SK-N-SH treated with all-trans-retinoic acid at 6 μM for 48 hours (cell line): ENCODE results near the gene TMEM229B.

Experiments
- ATAC-seq: fragments of 200-7000 bp; cut with Tn5 transposase; 3 replicates; pipeline ENCODE4 v1.9.1; 2020; ENCODE audit warnings: mild to moderate bottlenecking, moderate library complexity
- ARNTL ChIP-seq: fragments of 450-650 bp; formaldehyde crosslinking; IDR thresholded peaks from 2 replicates; pipeline ENCODE4 v1.5.0; 2020; ENCODE audit warnings: low read depth, mild to moderate bottlenecking, moderate library complexity, borderline replicate concordance
- BACH2 ChIP-seq: fragments of 250-450 bp; sonication (Bioruptor Pico); IDR thresholded peaks from 2 replicates; pipeline ENCODE4 v1.9.0; 2021; ENCODE audit warnings: mild to moderate bottlenecking, borderline replicate concordance
- CSDC2 ChIP-seq: fragments of 250-450 bp; sonication (Bioruptor Pico); IDR thresholded peaks from 2 replicates; pipeline ENCODE4 v1.5.0; 2020; ENCODE audit warnings: mild to moderate bottlenecking, moderate library complexity
- ESRRG ChIP-seq: fragments of 250-450 bp; sonication (Bioruptor Pico); IDR thresholded peaks from 2 replicates; pipeline ENCODE4 v1.6.1; 2021; ENCODE audit warnings: mild to moderate bottlenecking
- GLIS3 ChIP-seq: fragments of 250-450 bp; sonication (Bioruptor Pico); IDR thresholded peaks from 2 replicates; pipeline ENCODE4 v1.5.0; 2020; ENCODE audit warnings: mild to moderate bottlenecking, moderate library complexity
- ISL1 ChIP-seq: fragments of 250-450 bp; sonication (Bioruptor Pico); IDR thresholded peaks from 2 replicates; pipeline ENCODE4 v2.1.2; 2022; ENCODE audit warnings: mild to moderate bottlenecking, moderate library complexity
- OSR1 ChIP-seq: fragments of 250-450 bp; sonication (Bioruptor Pico); IDR thresholded peaks from 2 replicates; pipeline ENCODE4 v1.8.0; 2022; ENCODE audit warnings: moderate library complexity, mild to moderate bottlenecking, inconsistent platforms
- PPARA ChIP-seq: fragments of 250-450 bp; sonication (Bioruptor Pico); IDR thresholded peaks from 2 replicates; pipeline ENCODE4 v1.5.0; 2020; ENCODE audit warnings: mild to moderate bottlenecking, borderline replicate concordance
- RARB ChIP-seq: fragments of 250-450 bp; sonication (Bioruptor Pico); IDR thresholded peaks from 2 replicates; pipeline ENCODE4 v1.8.0; 2021; ENCODE audit warnings: mild to moderate bottlenecking, moderate library complexity
- TCF4 ChIP-seq: fragments of 250-450 bp; sonication (Bioruptor Pico); IDR thresholded peaks from 2 replicates; pipeline ENCODE4 v1.8.0; 2021; ENCODE audit warnings: mild to moderate bottlenecking, moderate library complexity, borderline replicate concordance
- TOX ChIP-seq: fragments of 250-450 bp; sonication (Bioruptor Pico); IDR thresholded peaks from 2 replicates; pipeline ENCODE4 v1.8.0; 2021; ENCODE audit warnings: mild to moderate bottlenecking, moderate library complexity, borderline replicate concordance
- ZFP3 ChIP-seq: fragments of 250-450 bp; sonication (Bioruptor Pico); IDR thresholded peaks from 2 replicates; pipeline ENCODE4 v1.5.0; 2020; ENCODE audit warnings: mild to moderate bottlenecking, moderate library complexity
- ZFP30 ChIP-seq: fragments of 450-650 bp; formaldehyde crosslinking; IDR thresholded peaks from 2 replicates; pipeline ENCODE4 v1.5.0; 2022; ENCODE audit warnings: mild to moderate bottlenecking, moderate library complexity
- ZNF565 ChIP-seq: fragments of 450-650 bp; formaldehyde crosslinking; conservative IDR thresholded peaks from 2 replicates; pipeline ENCODE4 v1.5.0; 2020; ENCODE audit warnings: low read depth, mild to moderate bottlenecking, moderate library complexity
- ZNF70 ChIP-seq: fragments of 450-650 bp; formaldehyde crosslinking; IDR thresholded peaks from 2 replicates; pipeline ENCODE4 v1.5.0; 2020; ENCODE audit warnings: mild to moderate bottlenecking, moderate library complexity
- TF ChIP-seq, protein P1 (sequence below): fragments of 250-450 bp; sonication (Bioruptor Pico); IDR thresholded peaks from 2 replicates; pipeline ENCODE4 v1.8.0; 2020; ENCODE audit warnings: mild to moderate bottlenecking, moderate library complexity, borderline replicate concordance
- TF ChIP-seq, protein P2 (sequence below): fragments of 250-450 bp; sonication (Bioruptor Pico); IDR thresholded peaks from 2 replicates; pipeline ENCODE4 v1.5.1; 2021; ENCODE audit warnings: mild to moderate bottlenecking, moderate library complexity
- TF ChIP-seq, protein P3 (sequence below): fragments of 250-450 bp; sonication (Bioruptor Pico); IDR thresholded peaks from 2 replicates; pipeline ENCODE4 v1.5.1; 2020; ENCODE audit warnings: low read depth, mild to moderate bottlenecking, moderate library complexity
- TF ChIP-seq, protein P4 (sequence below): fragments of 250-450 bp; sonication (Bioruptor Pico); IDR thresholded peaks from 2 replicates; pipeline ENCODE4 v1.8.0; 2021; ENCODE audit warnings: low read depth, mild to moderate bottlenecking, moderate library complexity, borderline replicate concordance
- TF ChIP-seq, protein P5 (sequence below): fragments of 250-450 bp; sonication (Bioruptor Pico); IDR thresholded peaks from 2 replicates; pipeline ENCODE4 v1.5.0; 2020; ENCODE audit warnings: mild to moderate bottlenecking, moderate library complexity

Gene TMEM229B

DNA sequence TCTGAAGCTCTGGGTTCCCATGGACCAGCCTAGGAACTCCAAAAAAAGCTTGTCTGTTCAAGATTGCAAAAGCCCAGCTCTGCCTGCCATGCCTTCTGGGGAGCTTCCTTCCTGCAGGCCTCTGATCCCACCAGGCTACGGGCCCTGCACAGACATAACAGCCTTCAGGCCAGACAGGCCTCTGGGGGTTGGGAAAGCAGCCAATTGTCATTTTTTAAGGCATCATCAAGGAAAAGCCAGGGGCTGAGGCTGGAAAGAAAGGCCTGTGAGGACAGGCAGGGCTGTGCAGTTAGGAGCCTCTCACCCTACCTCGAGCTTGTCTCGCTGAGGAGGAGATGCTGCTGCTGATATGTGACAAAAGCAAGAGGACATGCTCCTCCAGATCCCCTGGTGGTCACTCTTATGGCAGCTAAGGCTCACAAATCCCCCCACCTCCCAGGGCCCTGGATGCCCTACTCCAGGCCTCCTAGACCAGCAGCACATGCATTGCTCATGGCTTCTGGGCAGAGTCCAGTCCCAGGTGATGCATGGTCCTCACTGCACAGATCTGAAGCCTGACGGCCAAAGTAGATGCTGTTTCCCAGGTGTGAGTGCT lies 2.9 kb downstream of the TMEM229B start:
- TF ChIP-seq ZFP3 (CRISPR knock-in tag) (no peak), ZNF70 (CRISPR knock-in tag) (no peak), PPARA (CRISPR knock-in tag) (no peak), ARNTL (no peak), GLIS3 (no peak), ISL1 (CRISPR knock-in tag) (no peak)
- TF ChIP-seq, protein P1, sequence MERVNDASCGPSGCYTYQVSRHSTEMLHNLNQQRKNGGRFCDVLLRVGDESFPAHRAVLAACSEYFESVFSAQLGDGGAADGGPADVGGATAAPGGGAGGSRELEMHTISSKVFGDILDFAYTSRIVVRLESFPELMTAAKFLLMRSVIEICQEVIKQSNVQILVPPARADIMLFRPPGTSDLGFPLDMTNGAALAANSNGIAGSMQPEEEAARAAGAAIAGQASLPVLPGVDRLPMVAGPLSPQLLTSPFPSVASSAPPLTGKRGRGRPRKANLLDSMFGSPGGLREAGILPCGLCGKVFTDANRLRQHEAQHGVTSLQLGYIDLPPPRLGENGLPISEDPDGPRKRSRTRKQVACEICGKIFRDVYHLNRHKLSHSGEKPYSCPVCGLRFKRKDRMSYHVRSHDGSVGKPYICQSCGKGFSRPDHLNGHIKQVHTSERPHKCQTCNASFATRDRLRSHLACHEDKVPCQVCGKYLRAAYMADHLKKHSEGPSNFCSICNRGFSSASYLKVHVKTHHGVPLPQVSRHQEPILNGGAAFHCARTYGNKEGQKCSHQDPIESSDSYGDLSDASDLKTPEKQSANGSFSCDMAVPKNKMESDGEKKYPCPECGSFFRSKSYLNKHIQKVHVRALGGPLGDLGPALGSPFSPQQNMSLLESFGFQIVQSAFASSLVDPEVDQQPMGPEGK (CRISPR knock-in tag), result no peak
- TF ChIP-seq, all 23 proteins: peak for 0
- ATAC-seq, result no peak

DNA sequence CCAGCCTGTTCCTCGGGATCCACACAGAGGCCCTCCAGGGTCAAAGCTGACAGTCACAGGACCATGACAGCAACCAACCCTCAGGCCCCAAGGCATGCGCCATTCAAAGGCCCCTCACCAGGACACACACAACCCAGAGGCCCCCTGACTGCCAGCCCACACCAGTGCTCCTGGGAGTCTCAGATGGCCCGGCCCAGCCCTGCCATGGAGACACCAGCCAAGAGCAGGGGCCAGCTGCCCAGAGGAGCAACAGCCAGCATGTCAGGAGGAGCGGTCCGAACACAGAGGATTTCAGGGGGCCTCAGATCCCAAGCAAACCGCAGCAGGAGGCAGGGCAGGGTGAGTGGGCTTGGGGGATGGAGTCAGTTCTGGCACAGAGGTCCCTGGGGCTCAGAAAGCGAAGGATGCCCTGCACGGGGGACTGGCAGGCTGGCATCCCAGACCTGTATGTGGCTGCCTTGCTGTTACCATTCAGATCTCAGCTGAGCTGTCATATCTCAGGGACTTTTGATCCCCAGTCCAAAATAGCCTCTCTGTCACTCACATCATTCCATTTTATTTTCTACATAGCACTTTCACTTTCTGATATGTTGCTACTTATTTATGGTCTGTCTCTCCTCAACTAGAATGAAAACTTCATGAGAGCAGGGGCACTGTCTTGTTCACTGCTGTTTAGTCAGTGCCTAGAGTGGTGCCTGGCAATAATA lies 4.8 kb downstream of the TMEM229B start:
- TF ChIP-seq OSR1 (no peak), ESRRG (CRISPR knock-in tag) (no peak), BACH2 (CRISPR knock-in tag) (no peak), RARB (no peak)
- TF ChIP-seq, protein P1 (CRISPR knock-in tag), result no peak
- TF ChIP-seq, protein P2, sequence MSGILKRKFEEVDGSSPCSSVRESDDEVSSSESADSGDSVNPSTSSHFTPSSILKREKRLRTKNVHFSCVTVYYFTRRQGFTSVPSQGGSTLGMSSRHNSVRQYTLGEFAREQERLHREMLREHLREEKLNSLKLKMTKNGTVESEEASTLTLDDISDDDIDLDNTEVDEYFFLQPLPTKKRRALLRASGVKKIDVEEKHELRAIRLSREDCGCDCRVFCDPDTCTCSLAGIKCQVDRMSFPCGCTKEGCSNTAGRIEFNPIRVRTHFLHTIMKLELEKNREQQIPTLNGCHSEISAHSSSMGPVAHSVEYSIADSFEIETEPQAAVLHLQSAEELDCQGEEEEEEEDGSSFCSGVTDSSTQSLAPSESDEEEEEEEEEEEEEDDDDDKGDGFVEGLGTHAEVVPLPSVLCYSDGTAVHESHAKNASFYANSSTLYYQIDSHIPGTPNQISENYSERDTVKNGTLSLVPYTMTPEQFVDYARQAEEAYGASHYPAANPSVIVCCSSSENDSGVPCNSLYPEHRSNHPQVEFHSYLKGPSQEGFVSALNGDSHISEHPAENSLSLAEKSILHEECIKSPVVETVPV (CRISPR knock-in tag), result no peak

DNA sequence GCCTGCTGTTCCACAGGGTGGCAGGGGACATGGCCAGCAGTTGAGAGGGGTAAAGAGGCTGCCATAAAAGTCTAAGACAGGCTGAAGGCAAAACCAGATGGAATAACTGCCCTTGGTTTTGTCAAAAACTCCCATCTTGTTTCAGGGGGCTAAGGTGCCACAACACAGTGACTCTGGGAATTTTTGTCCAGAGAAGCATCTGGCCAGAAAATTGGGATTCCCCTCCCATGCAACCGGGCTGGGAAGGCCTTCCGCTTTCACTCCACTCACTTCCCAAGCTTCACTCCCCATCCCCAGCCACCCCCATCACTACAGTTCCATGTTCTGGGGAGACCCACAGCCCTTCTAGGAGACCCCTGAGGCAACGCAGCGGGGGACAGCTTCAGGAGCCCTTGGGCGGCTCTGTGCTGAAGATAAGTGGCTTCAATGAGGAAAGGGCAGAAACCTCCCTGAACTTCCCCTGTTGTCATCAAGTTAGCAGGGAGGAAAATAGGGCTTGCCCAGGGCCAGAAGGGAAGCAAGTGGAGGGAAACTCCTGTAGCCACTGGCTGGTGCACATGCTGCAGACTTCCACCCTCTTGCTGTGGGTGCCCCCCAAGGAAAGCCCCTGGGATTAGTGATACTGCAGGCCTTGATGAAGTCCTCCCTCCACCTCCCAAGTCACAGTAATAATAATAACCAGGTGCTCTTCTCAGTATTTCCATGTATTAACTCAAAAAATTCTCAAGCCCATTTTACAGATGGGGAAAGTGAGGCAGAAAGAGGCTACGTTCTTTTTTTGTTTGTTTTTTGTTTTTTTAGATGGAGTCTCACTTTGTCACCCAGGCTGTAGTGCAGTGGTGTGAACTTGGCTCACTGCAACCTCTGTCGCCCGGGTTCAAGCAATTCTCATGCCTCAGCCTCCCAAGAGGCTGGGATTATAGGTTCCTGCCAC lies 6.0 kb downstream of the TMEM229B start:
- TF ChIP-seq ZFP30, result no peak
- ATAC-seq, result no peak

More for the DNA sequence above, 4.8 kb downstream of the TMEM229B start:
- ATAC-seq, result no peak

DNA sequence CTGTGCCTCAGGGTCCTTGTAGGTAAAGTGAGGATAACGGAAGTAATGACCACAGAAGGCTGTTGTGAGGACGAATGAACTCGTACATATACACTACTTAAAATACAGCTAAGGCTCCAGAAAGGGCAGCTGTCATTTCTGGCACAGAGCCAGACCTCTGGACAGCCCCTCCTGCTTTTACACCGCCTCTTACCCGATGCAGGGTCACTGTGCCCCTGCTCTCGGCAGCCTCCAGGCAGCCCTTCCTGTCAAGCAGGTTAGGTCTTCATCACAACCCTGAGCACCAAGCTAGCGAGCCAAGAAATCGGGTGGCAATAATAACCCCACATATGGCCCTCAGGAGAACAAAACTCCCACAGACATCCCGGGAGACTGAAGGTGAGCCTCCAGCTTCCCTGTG lies 8.5 kb downstream of the TMEM229B start:
- ATAC-seq, result no peak
- TF ChIP-seq OSR1 (no peak), TCF4 (CRISPR knock-in tag) (no peak), TOX (CRISPR knock-in tag) (no peak), ZFP30 (no peak), ESRRG (CRISPR knock-in tag) (no peak), BACH2 (CRISPR knock-in tag) (no peak), CSDC2 (CRISPR knock-in tag) (no peak), GLIS3 (no peak), ZNF565 (CRISPR knock-in tag) (no peak), ZFP3 (CRISPR knock-in tag) (no peak), ISL1 (CRISPR knock-in tag) (no peak)
- TF ChIP-seq, protein P3, sequence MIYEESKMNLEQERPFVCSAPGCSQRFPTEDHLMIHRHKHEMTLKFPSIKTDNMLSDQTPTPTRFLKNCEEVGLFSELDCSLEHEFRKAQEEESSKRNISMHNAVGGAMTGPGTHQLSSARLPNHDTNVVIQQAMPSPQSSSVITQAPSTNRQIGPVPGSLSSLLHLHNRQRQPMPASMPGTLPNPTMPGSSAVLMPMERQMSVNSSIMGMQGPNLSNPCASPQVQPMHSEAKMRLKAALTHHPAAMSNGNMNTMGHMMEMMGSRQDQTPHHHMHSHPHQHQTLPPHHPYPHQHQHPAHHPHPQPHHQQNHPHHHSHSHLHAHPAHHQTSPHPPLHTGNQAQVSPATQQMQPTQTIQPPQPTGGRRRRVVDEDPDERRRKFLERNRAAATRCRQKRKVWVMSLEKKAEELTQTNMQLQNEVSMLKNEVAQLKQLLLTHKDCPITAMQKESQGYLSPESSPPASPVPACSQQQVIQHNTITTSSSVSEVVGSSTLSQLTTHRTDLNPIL (CRISPR knock-in tag), result no peak
- TF ChIP-seq, protein P1 (CRISPR knock-in tag), result no peak
- TF ChIP-seq, protein P4, sequence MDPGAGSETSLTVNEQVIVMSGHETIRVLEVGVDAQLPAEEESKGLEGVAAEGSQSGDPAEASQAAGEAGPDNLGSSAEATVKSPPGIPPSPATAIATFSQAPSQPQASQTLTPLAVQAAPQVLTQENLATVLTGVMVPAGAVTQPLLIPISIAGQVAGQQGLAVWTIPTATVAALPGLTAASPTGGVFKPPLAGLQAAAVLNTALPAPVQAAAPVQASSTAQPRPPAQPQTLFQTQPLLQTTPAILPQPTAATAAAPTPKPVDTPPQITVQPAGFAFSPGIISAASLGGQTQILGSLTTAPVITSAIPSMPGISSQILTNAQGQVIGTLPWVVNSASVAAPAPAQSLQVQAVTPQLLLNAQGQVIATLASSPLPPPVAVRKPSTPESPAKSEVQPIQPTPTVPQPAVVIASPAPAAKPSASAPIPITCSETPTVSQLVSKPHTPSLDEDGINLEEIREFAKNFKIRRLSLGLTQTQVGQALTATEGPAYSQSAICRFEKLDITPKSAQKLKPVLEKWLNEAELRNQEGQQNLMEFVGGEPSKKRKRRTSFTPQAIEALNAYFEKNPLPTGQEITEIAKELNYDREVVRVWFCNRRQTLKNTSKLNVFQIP (CRISPR knock-in tag), result no peak
- TF ChIP-seq, protein P5, sequence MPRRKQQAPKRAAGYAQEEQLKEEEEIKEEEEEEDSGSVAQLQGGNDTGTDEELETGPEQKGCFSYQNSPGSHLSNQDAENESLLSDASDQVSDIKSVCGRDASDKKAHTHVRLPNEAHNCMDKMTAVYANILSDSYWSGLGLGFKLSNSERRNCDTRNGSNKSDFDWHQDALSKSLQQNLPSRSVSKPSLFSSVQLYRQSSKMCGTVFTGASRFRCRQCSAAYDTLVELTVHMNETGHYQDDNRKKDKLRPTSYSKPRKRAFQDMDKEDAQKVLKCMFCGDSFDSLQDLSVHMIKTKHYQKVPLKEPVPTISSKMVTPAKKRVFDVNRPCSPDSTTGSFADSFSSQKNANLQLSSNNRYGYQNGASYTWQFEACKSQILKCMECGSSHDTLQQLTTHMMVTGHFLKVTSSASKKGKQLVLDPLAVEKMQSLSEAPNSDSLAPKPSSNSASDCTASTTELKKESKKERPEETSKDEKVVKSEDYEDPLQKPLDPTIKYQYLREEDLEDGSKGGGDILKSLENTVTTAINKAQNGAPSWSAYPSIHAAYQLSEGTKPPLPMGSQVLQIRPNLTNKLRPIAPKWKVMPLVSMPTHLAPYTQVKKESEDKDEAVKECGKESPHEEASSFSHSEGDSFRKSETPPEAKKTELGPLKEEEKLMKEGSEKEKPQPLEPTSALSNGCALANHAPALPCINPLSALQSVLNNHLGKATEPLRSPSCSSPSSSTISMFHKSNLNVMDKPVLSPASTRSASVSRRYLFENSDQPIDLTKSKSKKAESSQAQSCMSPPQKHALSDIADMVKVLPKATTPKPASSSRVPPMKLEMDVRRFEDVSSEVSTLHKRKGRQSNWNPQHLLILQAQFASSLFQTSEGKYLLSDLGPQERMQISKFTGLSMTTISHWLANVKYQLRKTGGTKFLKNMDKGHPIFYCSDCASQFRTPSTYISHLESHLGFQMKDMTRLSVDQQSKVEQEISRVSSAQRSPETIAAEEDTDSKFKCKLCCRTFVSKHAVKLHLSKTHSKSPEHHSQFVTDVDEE (CRISPR knock-in tag), result no peak
